Transverse colon (tissue), 4 donors: ENCODE data around the gene AHDC1. TPM values are rescaled to one million over a fixed set of nuclear protein-coding genes. Genes with fewer than 3 reads are reported as not detected.

Experiments
- DNase-seq: peaks from one replicate; pipeline ENCODE4 v3.0.0-alpha.2; 2019
- H3K27ac ChIP-seq, 4 donors: fragments of 200-600 bp; sonication (generic); 2 replicates each; pipeline ENCODE4 v1.5.1; 2016 to 2018; ENCODE audit warnings: inconsistent platforms in 4 of 4
- H3K27me3 ChIP-seq: fragments of 200-600 bp; sonication (generic); 2 replicates; pipeline ENCODE4 v1.5.1; 2017; ENCODE audit warnings: inconsistent platforms
- H3K36me3 ChIP-seq, 4 donors: fragments of 200-600 bp; sonication (generic); 2 replicates each; pipeline ENCODE4 v1.5.1; 2017 to 2019; ENCODE audit warnings: inconsistent platforms in 4 of 4
- H3K4me1 ChIP-seq, 4 donors: fragments of 200-600 bp; sonication (generic); 2 replicates each; pipeline ENCODE4 v1.5.1; 2017 to 2020; ENCODE audit warnings: inconsistent platforms in 4 of 4
- H3K4me3 ChIP-seq, 4 donors: fragments of 200-600 bp; sonication (generic); 1 replicate in 1 of 4; 2 replicates in 3 of 4; pipeline versions ENCODE4 v1.5.1 to v1.6.1; 2017 to 2019; ENCODE audit warnings: inconsistent platforms in 4 of 4
- H3K9me3 ChIP-seq, 2 donors: fragments of 200-600 bp; sonication (generic); 2 replicates each; pipeline ENCODE4 v1.5.1; 2017 to 2019; ENCODE audit warnings: inconsistent platforms in 2 of 2
- CTCF ChIP-seq, 5 experiments: fragments of 200-600 bp in 3 of 5; fragments of 450-650 bp in 2 of 5; sonication (generic) in 3 of 5; IDR thresholded peaks; 1 replicate in 2 of 5; 2 replicates in 3 of 5; pipeline ENCODE4 v1.5.1; 2016 to 2017; ENCODE audit warnings: antibody characterized with exemption in 5 of 5, inconsistent platforms in 3 of 5, mild to moderate bottlenecking in 2 of 5, moderate library complexity in 1 of 5
- EP300 ChIP-seq: sonication (generic); formaldehyde crosslinking; IDR thresholded peaks from one replicate; pipeline ENCODE4 v1.6.1; 2017; ENCODE audit warnings: antibody characterized with exemption, low read depth
- POLR2A ChIP-seq: fragments of 450-650 bp; IDR thresholded peaks from one replicate; pipeline ENCODE4 v1.6.1; 2016; ENCODE audit warnings: antibody characterized with exemption, mild to moderate bottlenecking, moderate library complexity
- POLR2AphosphoS5 ChIP-seq, 3 donors: sonication (generic); formaldehyde crosslinking; IDR thresholded peaks; one replicate each; pipeline ENCODE4 v1.6.1; 2016; ENCODE audit warnings: antibody characterized with exemption in 3 of 3
- WGBS, 2 donors: methylation state at CpG; one replicate each; pipeline ENCODE4 v1.1.5; 2018; ENCODE audit warnings: low coverage in 1 of 2; 5-methylcytosine and 5-hydroxymethylcytosine counted together
- in situ Hi-C, 4 donors: fragments of 200-750 bp; cut with MboI; loops; one replicate each; pipeline versions ENCODE4 v1.15.0 to v1.15.1; 2017; ENCODE audit warnings: low sequenced_read_pairs in 3 of 4, low pct_ligation_motif_present in 1 of 4, low pct_unique_long_range_greater_than_20kb in 1 of 4
- intact Hi-C: fragments of 100-400 bp; cut with DNase I; formaldehyde crosslinking; loops from one replicate; pipeline ENCODE4 v1.15.1; 2023; ENCODE audit warnings: low total_unique reads
- total RNA-seq, 4 donors: library from RNA; depleted of rRNA; stranded (reverse); fragments of >200 nt; gene quantifications; one replicate each; pipeline ENCODE4 v1.1.0, GENCODE V29; 2016

The AHDC1 gene
- total RNA-seq, 4 donors from 2014 or later, result 11.7 to 34.4 (median 21.3) TPM

GRCh38 chr1:27626031-27626935 is 22.3 kb upstream of the AHDC1 start:
- H3K4me3 ChIP-seq, result no peak overlapping the region
- peaks cover 0 to 6% (median 0%) of the 10 kb centered on the region in 4 donors for H3K4me1 ChIP-seq
- H3K27me3 ChIP-seq, result no peaks in the 10 kb centered on the region
- intact Hi-C loops (no loop called here), in situ Hi-C loops (no loop called here)
- no peak for DNase-seq
- H3K36me3 ChIP-seq, result no peaks in the 10 kb centered on the region
- 78 to 85% methylated on average over 2 to 10 of the region's 11 CpGs for WGBS, 2 donors
- no peak overlapping the region for H3K27ac ChIP-seq
- H3K9me3 ChIP-seq, result no peaks in the 10 kb centered on the region
- TF ChIP-seq POLR2A, result no peak
- TF ChIP-seq EP300, result no peak
- no peak for TF ChIP-seq POLR2AphosphoS5 (IDR thresholded peaks at IDR 0.05)
- no peak for TF ChIP-seq CTCF (IDR thresholded peaks at IDR 0.05)

GRCh38 chr1:27624467-27625178 is 20.7 kb upstream of the AHDC1 start:
- no peaks in the 10 kb centered on the region for H3K36me3 ChIP-seq
- H3K9me3 ChIP-seq, result no peaks in the 10 kb centered on the region
- no peaks in the 10 kb centered on the region for H3K27me3 ChIP-seq
- DNase-seq, result no peak
- TF ChIP-seq POLR2A, result no peak
- no peaks in the 10 kb centered on the region for H3K4me1 ChIP-seq
- in situ Hi-C loops (no loop called here), intact Hi-C loops (no loop called here)
- H3K27ac ChIP-seq, result no peak overlapping the region
- H3K4me3 ChIP-seq, result no peak overlapping the region
- WGBS, 2 donors, result 62% methylated on average over 6 of the region's 7 CpGs; no CpG with 5 or more reads in 1 of the 2 donors

- H3K36me3 ChIP-seq, result no peaks in the 10 kb centered on the region
- no peak for DNase-seq
- no peak for TF ChIP-seq POLR2AphosphoS5 (IDR thresholded peaks at IDR 0.05)
- TF ChIP-seq CTCF (IDR thresholded peaks at IDR 0.05), result no peak
- no peaks in the 10 kb centered on the region for H3K9me3 ChIP-seq
- no peak overlapping the region for H3K27ac ChIP-seq
- in situ Hi-C loops (no loop called here), intact Hi-C loops (no loop called here)
- no peaks in the 10 kb centered on the region for H3K4me1 ChIP-seq
- H3K27me3 ChIP-seq, result no peaks in the 10 kb centered on the region
- WGBS, 2 donors, result 89 to 100% methylated on average over 2 to 13 of the region's 13 CpGs
- no peak overlapping the region for H3K4me3 ChIP-seq
Observed at GRCh38 chr1:27623327-27624212, 19.6 kb upstream of the AHDC1 start.

- TF ChIP-seq CTCF (IDR thresholded peaks at IDR 0.05) (no peak), POLR2AphosphoS5 (IDR thresholded peaks at IDR 0.05) (no peak), POLR2A (no peak), EP300 (no peak)
- Histone ChIP-seq H3K4me1 (no peaks in the 10 kb centered on the region), H3K4me3 (no peak overlapping the region), H3K36me3 (no peaks in the 10 kb centered on the region), H3K9me3 (no peaks in the 10 kb centered on the region), H3K27me3 (no peaks in the 10 kb centered on the region), H3K27ac (no peak overlapping the region)
- WGBS, 2 donors, result 70% methylated on average over 4 of the region's 4 CpGs; no CpG with 5 or more reads in 1 of the 2 donors
- intact Hi-C loops (no loop called here), in situ Hi-C loops (no loop called here)
- no peak for DNase-seq
Observed at GRCh38 chr1:27622828-27623227, 18.9 kb upstream of the AHDC1 start.
